Immature natural killer cell (primary cell): ENCODE measurements around the gene CASR. TPM values are rescaled to one million over a fixed set of nuclear protein-coding genes. Genes with fewer than 3 reads are reported as not detected.

Experiments used
- DNase-seq, 3 donors: peaks; one replicate each; pipeline ENCODE4 v3.0.0; 2022; ENCODE audit warnings: mixed read lengths in 1 of 3
- H3K27ac Mint-ChIP-seq, 6 donors: one replicate each; pipeline ENCODE4 v1.8.0; 2020; ENCODE audit warnings: mixed read lengths in 6 of 6, mild to moderate bottlenecking in 5 of 6, inconsistent platforms in 4 of 6, moderate library complexity in 3 of 6
- H3K27me3 Mint-ChIP-seq, 3 donors: one replicate each; pipeline ENCODE4 v1.8.0; 2020 to 2021; ENCODE audit warnings: low read depth in 3 of 3, mild to moderate bottlenecking in 3 of 3, mixed read lengths in 3 of 3, moderate library complexity in 3 of 3, inconsistent platforms in 1 of 3
- H3K36me3 Mint-ChIP-seq, 3 donors: one replicate each; pipeline ENCODE4 v1.8.0; 2020; ENCODE audit warnings: mixed read lengths in 3 of 3, inconsistent platforms in 2 of 3, mild to moderate bottlenecking in 2 of 3
- H3K4me1 Mint-ChIP-seq, 2 donors: one replicate each; pipeline ENCODE4 v1.8.0; 2020; ENCODE audit warnings: inconsistent platforms in 2 of 2, mild to moderate bottlenecking in 2 of 2, mixed read lengths in 2 of 2, moderate library complexity in 1 of 2
- H3K4me3 Mint-ChIP-seq, 5 donors: one replicate each; pipeline ENCODE4 v1.8.0; 2020; ENCODE audit warnings: mild to moderate bottlenecking in 5 of 5, mixed read lengths in 5 of 5, inconsistent platforms in 3 of 5, moderate library complexity in 3 of 5
- H3K9me3 Mint-ChIP-seq, 6 donors: one replicate each; pipeline ENCODE4 v1.8.0; 2020; ENCODE audit warnings: mild to moderate bottlenecking in 6 of 6, mixed read lengths in 6 of 6, inconsistent platforms in 4 of 6, moderate library complexity in 3 of 6
- polyA plus RNA-seq, 3 donors: library from polyadenylated mRNA; unstranded; fragments of 300-500 nt; fragmentation: Illumina TruSeq; gene quantifications; one replicate each; pipeline ENCODE4 v1.2.3, GENCODE V29; 2021

CASR gene
- polyA plus RNA-seq, 3 donors from 2014 or later: not detected

- Mint-ChIP-seq H3K4me3 (no peak overlapping the region), H3K27ac (no peak overlapping the region), H3K27me3 (peaks cover 2 to 5% (median 2%) of the 10 kb centered on the region in 3 donors), H3K9me3 (no peaks in the 10 kb centered on the region), H3K4me1 (no peaks in the 10 kb centered on the region), H3K36me3 (no peaks in the 10 kb centered on the region)
- DNase-seq: no peak
These were observed 129.4 kb downstream of the CASR start for GRCh38 chr3:122312826-122313225.

DNA sequence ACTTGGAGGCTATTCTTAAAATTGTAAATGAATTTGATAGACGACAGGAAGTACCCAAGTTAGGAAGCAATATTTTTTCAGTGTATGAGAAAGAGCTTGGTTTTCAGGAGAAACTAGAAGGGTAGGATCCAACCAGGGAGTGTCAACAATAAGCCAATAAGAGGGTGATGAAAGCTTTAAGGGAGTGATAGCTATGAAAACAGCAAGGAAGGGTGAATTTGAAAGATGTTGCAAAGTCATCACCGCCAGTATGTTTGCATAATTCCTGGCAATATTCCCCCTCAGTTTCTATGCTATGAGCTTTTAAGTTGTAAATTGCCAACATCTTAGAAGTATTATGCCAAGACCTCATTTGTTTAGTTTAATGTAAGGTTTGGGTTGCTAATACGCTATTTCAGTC is 129.8 kb downstream of the CASR start:
- Mint-ChIP-seq H3K4me3 (no peak overlapping the region), H3K27me3 (peaks cover 2 to 5% (median 2%) of the 10 kb centered on the region in 3 donors), H3K27ac (no peak overlapping the region), H3K9me3 (peaks cover 0 to 3% (median 0%) of the 10 kb centered on the region in 6 donors), H3K36me3 (no peaks in the 10 kb centered on the region), H3K4me1 (no peaks in the 10 kb centered on the region)
- no peak for DNase-seq

DNA sequence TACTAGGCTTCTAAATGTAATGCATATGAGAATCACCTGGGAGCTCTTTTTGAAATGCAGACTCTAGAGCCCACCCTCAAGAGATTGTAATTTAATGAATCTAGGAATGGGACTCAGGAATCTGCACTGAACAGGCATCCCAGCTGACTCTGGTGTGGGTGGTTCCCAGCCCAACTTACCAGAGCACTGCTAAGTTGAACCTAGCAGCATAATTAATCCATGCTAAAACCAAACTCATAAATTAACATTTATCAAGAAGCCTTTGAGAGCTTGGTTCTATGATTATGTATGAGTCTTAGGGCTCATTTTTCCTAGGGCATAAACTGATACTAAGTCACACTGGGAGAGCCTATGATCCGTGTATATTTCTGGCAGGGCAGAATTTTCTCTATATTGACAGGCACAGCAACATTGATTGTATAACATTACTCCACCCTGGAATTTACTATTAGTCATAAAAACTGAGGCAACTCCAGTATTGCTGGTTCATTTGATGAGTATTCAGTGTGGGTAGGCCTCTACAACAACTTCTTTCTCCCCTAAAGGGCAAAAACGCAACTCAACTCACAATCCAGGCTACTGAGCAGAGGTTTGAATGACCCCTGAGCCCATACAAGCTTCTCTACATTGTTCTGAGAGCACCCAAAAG is 130.9 kb downstream of the CASR start:
- no peak overlapping the region for H3K27ac Mint-ChIP-seq
- H3K36me3 Mint-ChIP-seq: no peaks in the 10 kb centered on the region
- DNase-seq: no peak
- H3K9me3 Mint-ChIP-seq: peaks cover 0 to 4% (median 0%) of the 10 kb centered on the region in 6 donors
- H3K27me3 Mint-ChIP-seq: peaks cover 2 to 3% (median 2%) of the 10 kb centered on the region in 3 donors
- no peaks in the 10 kb centered on the region for H3K4me1 Mint-ChIP-seq
- H3K4me3 Mint-ChIP-seq: no peak overlapping the region

DNA sequence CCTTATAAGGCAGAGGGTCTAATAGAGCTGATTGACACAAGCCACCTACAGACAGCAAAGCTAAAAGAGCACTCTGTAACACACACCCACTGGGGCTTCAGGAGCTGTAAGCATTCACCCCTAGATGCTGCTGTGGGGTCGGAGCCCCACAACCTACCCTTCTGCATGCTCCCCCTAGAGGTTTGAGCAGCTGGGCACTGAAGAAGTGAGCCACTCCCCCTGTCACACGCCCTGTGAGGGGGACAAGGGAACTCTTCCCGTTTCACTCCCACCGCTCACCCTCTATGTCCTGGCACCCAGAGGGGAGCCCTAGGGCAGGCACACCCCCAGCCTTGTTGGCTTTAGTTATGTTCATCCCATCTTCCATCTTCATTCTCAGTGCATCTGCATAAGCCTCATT is 132.2 kb downstream of the CASR start:
- Mint-ChIP-seq H3K4me3 (no peak overlapping the region), H3K4me1 (no peaks in the 10 kb centered on the region), H3K27me3 (peaks cover 0 to 2% (median 2%) of the 10 kb centered on the region in 3 donors), H3K36me3 (no peaks in the 10 kb centered on the region), H3K9me3 (peaks cover 0 to 7% (median 1%) of the 10 kb centered on the region in 6 donors), H3K27ac (no peak overlapping the region)
- DNase-seq: no peak

GRCh38 chr3:122316368-122316767 is 132.9 kb downstream of the CASR start:
- Mint-ChIP-seq H3K36me3 (no peaks in the 10 kb centered on the region), H3K4me1 (no peaks in the 10 kb centered on the region), H3K4me3 (no peak overlapping the region), H3K9me3 (peaks cover 0 to 7% (median 1%) of the 10 kb centered on the region in 6 donors), H3K27ac (no peak overlapping the region), H3K27me3 (peaks cover 0 to 2% (median 2%) of the 10 kb centered on the region in 3 donors)
- no peak for DNase-seq

- peaks cover 0 to 3% (median 2%) of the 10 kb centered on the region in 3 donors for H3K27me3 Mint-ChIP-seq
- no peak for DNase-seq
- H3K4me1 Mint-ChIP-seq: no peaks in the 10 kb centered on the region
- H3K36me3 Mint-ChIP-seq: no peaks in the 10 kb centered on the region
- H3K27ac Mint-ChIP-seq: no peak overlapping the region
- H3K9me3 Mint-ChIP-seq: peaks cover 0 to 7% (median 1%) of the 10 kb centered on the region in 6 donors
- no peak overlapping the region for H3K4me3 Mint-ChIP-seq
These were observed 135.2 kb downstream of the CASR start for GRCh38 chr3:122318620-122319019.

DNA sequence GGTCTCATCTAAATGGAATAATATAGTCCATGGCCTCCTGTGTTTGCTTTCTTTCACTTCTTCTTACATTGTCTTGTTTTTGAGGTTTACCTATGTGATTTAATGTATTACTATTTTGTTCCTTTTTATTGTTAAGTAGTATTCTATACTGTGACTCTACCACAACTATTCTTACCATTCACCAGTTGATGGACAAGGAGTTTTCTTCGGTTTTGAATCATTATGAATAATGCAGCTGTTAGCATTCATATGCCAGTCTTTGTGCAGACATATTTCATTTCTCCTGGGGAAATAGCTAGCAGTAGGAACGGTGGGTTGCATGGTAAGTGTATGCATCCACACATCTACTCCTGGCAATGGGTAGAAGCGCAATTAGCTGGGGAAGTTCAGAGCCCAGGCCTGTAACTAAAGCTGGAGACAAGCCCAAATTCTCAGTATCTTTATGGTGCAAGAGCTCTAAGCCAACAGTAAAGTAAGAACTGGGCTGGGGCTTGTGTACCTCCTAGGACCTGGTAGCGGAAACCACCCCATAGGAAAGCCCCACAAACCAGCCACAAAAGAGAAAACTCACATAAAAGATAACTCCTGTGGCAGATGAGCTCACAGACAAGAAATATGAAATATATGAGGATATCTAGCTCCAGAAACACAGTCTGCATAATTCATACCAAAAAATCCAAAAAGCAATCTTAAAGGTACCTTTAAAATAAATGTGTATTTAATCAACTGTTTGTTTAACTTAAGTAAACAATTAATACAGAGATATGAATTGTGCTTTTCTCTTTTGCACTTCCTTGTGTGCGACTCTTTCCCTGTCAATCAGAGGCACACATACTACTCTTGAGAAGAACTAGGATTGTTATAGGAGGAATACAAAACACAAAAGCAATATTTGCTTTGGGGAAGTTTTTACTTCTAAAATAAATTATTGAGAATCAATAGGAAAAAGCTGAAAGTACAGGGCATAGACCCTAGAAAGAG is 138.9 kb downstream of the CASR start:
- no peak for DNase-seq
- no peak overlapping the region for H3K27ac Mint-ChIP-seq

GRCh38 chr3:122324871-122325323 is 141.4 kb downstream of the CASR start, which contains the start of gene CSTA:
Gene CSTA (plus strand): TSS chr3:122325248. CDS start chr3:122325293, 45 bp downstream.
- Mint-ChIP-seq H3K4me3 (no peak within 1 kb of the TSS), H3K9me3 (peaks cover 0 to 4% (median 0%) of the 10 kb centered on the region in 6 donors), H3K27ac (no peak within 1 kb of the TSS), H3K36me3 (no peaks in the 10 kb centered on the region), H3K4me1 (no peaks in the 10 kb centered on the region), H3K27me3 (peaks cover 0 to 3% (median 1%) of the 10 kb centered on the region in 3 donors)
- no peak for DNase-seq

More for the DNA sequence above, 138.9 kb downstream of the CASR start:
- Mint-ChIP-seq H3K4me1 (no peaks in the 10 kb centered on the region), H3K27me3 (peaks cover 0 to 3% (median 1%) of the 10 kb centered on the region in 3 donors), H3K4me3 (no peak overlapping the region), H3K36me3 (no peaks in the 10 kb centered on the region), H3K9me3 (peaks cover 0 to 7% (median 1%) of the 10 kb centered on the region in 6 donors)

DNA sequence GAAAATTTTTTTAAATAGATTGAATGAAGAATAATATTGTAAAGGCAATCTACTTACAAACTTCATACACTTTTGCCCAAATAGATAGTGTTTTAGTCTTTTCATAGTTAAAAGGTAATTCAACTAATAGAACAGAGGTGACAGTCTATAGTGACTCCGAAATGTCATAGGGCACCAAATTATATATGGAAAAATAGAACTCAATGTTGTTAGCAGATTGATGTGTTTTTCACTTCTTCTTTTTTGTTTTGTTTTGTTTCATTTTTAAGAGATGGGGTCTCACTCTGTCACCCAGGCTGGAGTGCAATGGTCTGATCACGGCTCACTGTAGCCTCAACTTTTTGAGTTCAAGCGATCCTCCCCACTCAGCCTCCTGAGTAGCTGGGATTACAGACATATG is 142.3 kb downstream of the CASR start:
- Mint-ChIP-seq H3K4me3 (no peak overlapping the region), H3K4me1 (no peaks in the 10 kb centered on the region), H3K36me3 (no peaks in the 10 kb centered on the region), H3K27me3 (peaks cover 0 to 6% (median 1%) of the 10 kb centered on the region in 3 donors), H3K27ac (no peak overlapping the region), H3K9me3 (no peaks in the 10 kb centered on the region)
- DNase-seq: no peak

GRCh38 chr3:122331886-122332285 is 148.4 kb downstream of the CASR start:
- Mint-ChIP-seq H3K36me3 (no peaks in the 10 kb centered on the region), H3K4me3 (no peak overlapping the region), H3K9me3 (no peaks in the 10 kb centered on the region), H3K27me3 (peaks cover 0 to 8% (median 3%) of the 10 kb centered on the region in 3 donors), H3K4me1 (no peaks in the 10 kb centered on the region), H3K27ac (no peak overlapping the region)
- DNase-seq: no peak

DNA sequence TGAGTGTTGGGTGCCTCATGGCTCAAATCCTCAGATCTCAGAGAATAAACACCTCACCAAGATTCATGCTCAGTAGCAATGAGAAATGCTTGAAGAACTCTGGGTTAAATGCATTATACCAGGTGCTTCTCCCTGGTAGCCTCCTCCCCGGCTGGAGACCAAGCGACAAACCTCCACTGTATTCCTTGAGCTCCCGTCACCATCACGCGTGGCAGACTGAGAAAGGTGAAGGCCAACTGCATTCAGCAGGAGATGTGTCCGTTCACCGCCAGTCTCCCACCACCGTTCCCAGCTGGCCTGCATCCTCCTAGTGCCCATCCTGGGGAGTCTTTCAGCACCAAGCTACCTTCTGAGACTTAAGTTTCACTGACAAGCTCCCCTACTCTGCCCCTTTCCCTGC is 149.1 kb downstream of the CASR start:
- Mint-ChIP-seq H3K27ac (no peak overlapping the region), H3K4me1 (no peaks in the 10 kb centered on the region), H3K4me3 (no peak overlapping the region), H3K9me3 (no peaks in the 10 kb centered on the region), H3K27me3 (peaks cover 0 to 8% (median 3%) of the 10 kb centered on the region in 3 donors), H3K36me3 (no peaks in the 10 kb centered on the region)
- DNase-seq: no peak
